Measurements from ENCODE around the gene TMC8.
"Not testable (repeated sequence)": the region's sequence is repeated elsewhere in the genome, so short reads cannot be mapped to it uniquely, and the experiment has no call there.

- not testable (repeated sequence) for TF ChIP-seq EZH2 (IDR thresholded peaks at IDR 0.05; ENCODE audit: borderline replicate concordance, low read length)
- TF ChIP-seq, protein P1, sequence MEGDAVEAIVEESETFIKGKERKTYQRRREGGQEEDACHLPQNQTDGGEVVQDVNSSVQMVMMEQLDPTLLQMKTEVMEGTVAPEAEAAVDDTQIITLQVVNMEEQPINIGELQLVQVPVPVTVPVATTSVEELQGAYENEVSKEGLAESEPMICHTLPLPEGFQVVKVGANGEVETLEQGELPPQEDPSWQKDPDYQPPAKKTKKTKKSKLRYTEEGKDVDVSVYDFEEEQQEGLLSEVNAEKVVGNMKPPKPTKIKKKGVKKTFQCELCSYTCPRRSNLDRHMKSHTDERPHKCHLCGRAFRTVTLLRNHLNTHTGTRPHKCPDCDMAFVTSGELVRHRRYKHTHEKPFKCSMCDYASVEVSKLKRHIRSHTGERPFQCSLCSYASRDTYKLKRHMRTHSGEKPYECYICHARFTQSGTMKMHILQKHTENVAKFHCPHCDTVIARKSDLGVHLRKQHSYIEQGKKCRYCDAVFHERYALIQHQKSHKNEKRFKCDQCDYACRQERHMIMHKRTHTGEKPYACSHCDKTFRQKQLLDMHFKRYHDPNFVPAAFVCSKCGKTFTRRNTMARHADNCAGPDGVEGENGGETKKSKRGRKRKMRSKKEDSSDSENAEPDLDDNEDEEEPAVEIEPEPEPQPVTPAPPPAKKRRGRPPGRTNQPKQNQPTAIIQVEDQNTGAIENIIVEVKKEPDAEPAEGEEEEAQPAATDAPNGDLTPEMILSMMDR (conservative IDR thresholded peaks at IDR 0.05 in 1 of 2, IDR thresholded peaks at IDR 0.05 in 1 of 2; ENCODE audit: extremely low read depth in 1 of 2, insufficient read depth in 1 of 2, low read depth in 1 of 2, low read length in 2 of 2) = not testable (repeated sequence)
These were observed 48.2 kb upstream of the TMC8 start for GRCh38 chr17:78082355-78082872.

All from mammary epithelial cell (primary cell).